Activated T-cell treated with anti-CD3 and anti-CD28 coated beads, Interleukin-2, amount 50 U/mL, for 72 hours (primary cell): ENCODE measurements around the gene CACNG3. TPM values are rescaled to one million over a fixed set of nuclear protein-coding genes. Genes with fewer than 3 reads are reported as not detected.
"Not testable (repeated sequence)": the region's sequence is repeated elsewhere in the genome, so short reads cannot be mapped to it uniquely, and the experiment has no call there.

Experiments used
- ATAC-seq, 2 donors: fragments of 150-1000 bp; cut with Tn5 transposase; replicated peaks in 1 of 2; 2 replicates each; pipeline ENCODE4 v1.10.0; 2021; ENCODE audit warnings: moderate library complexity in 2 of 2, mild to moderate bottlenecking in 1 of 2
- DNase-seq, 2 donors: peaks; one replicate each; pipeline ENCODE4 v3.0.0; 2021 to 2022; ENCODE audit warnings: mixed read lengths in 1 of 2
- H3K27ac Mint-ChIP-seq: one replicate; pipeline ENCODE4 v1.8.0; 2022; ENCODE audit warnings: mild to moderate bottlenecking, moderate library complexity, mixed read lengths
- H3K27me3 Mint-ChIP-seq: one replicate; pipeline ENCODE4 v1.8.0; 2022; ENCODE audit warnings: low read depth, mixed read lengths
- H3K36me3 Mint-ChIP-seq, 2 donors: one replicate each; pipeline ENCODE4 v1.8.0; 2022; ENCODE audit warnings: mixed read lengths in 2 of 2, mild to moderate bottlenecking in 1 of 2; ENCODE audit not compliant: insufficient read depth in 2 of 2
- H3K4me1 Mint-ChIP-seq: one replicate; pipeline ENCODE4 v1.8.0; 2022; ENCODE audit warnings: low read depth, mixed read lengths
- H3K4me3 Mint-ChIP-seq, 2 donors: one replicate each; pipeline ENCODE4 v1.8.0; 2022; ENCODE audit warnings: mild to moderate bottlenecking in 2 of 2, mixed read lengths in 2 of 2, moderate library complexity in 2 of 2
- H3K9me3 Mint-ChIP-seq, 2 donors: one replicate each; pipeline ENCODE4 v1.8.0; 2022; ENCODE audit warnings: mixed read lengths in 2 of 2
- total RNA-seq, 2 donors: library from RNA; stranded (reverse); gene quantifications; one replicate each; pipeline ENCODE4 v1.2.3, GENCODE V29; 2022

CACNG3 gene
- total RNA-seq, 2 donors from 2014 or later = not detected

DNA sequence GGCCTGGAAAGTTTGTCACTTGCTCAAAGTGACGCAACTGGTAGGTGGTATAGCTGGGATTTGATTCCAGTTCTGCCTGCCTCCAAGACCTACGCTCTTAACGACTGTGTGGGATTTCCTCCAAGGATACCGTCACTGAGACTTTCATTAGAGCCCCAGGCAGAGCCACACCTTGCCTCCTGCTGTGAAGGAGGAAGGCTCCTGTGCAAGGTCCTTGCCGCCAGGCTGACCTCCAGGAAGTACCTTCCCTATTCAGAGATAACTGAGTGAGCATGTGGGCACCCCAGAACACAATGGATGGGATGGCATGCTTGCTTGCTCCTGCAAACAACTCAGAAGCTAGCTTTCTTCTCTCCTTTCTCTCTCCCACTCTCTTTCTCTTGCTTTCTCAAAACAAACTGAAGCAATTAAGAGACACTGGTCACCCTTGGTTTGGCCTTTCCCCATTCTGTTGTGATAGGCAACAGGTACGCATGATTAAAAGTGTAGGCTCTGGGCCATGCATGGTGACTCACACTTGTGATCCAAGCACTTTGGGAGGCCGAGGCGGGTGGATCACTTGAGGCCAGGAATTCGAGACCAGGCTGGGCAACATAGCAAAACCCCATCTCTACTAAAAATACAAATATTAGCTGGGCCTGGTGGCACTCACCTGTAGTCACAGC, 30.7 kb downstream of the CACNG3 start:
- Mint-ChIP-seq H3K36me3 (no peaks in the 10 kb centered on the region), H3K27ac (no peak overlapping the region), H3K4me3 (no peak overlapping the region), H3K27me3 (peaks cover 26% of the 10 kb centered on the region), H3K4me1 (no peaks in the 10 kb centered on the region), H3K9me3 (no peaks in the 10 kb centered on the region)
- ATAC-seq (no peak), DNase-seq (no peak)

DNA sequence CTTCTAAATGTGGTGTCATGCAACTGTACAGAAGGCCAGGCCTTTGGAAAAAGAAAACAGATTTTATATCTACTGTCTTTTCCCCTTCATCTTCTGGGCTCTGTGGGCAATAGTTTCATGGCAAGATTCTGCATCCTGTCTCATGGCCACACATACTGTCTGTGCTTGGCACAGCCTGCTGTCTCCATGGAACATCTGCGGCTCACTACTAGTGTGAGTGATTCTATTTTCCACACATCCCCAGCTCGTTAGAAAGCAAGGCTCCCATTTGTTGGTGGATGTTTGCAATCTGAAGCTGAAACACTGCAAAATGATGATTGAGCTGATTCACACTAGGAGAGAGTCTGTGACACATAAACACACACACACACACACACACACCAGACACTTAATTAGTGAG, 32.4 kb downstream of the CACNG3 start:
- Mint-ChIP-seq H3K4me3 (no peak overlapping the region), H3K4me1 (no peaks in the 10 kb centered on the region), H3K36me3 (no peaks in the 10 kb centered on the region), H3K9me3 (no peaks in the 10 kb centered on the region), H3K27me3 (peaks cover 39% of the 10 kb centered on the region), H3K27ac (no peak overlapping the region)
- no peak for DNase-seq
- no peak for ATAC-seq

DNA sequence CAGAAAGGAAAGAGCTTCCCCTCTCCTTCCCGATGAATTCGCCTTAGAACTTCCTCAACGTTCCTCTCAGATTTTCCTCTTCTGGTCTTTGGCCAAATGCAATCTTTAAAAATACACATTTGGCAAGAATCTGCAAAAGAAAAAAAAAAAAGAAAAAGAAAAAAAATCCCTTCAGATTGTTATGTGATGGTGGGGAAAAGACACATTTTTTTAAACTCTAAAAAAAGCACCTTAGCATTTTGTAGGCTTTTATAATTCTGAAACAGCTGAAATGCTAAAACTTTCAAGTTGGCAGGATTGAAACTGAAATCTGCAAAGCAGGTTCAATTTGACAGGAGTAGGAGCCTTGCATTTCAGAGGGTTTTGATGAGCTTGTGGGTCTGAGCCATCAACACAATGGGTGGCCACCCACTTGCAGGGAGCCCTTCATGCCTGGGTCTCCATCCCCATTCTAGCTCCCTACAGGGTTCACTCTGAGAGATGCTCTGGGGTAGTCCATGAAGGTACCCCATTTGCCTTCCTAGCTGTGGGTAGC, 33.1 kb downstream of the CACNG3 start:
- Mint-ChIP-seq H3K27me3 (peaks cover 44% of the 10 kb centered on the region), H3K9me3 (no peaks in the 10 kb centered on the region), H3K36me3 (no peaks in the 10 kb centered on the region), H3K27ac (no peak overlapping the region), H3K4me1 (no peaks in the 10 kb centered on the region), H3K4me3 (no peak overlapping the region)
- DNase-seq (no peak), ATAC-seq (no peak)

DNA sequence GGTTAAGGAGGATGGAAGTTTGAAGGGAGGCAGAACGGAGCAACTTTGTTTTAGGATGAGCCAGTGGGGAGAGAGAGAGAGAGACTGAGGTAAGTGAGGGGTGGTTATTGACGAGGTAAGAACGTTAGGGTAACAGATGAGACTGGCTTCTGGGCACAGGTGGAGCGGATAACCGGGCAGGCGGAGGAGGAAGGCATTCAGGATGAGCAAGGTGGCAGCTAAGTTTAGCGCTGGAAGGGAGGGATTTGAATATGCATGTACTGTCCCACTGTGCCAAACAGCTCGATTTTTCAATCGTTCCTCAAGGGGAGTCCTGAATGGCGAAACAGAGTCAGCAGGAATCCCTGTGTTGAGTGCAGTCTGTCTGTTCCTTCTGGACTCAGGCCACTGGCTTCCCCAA, 35.8 kb downstream of the CACNG3 start:
- DNase-seq = no peak
- no peak overlapping the region for H3K27ac Mint-ChIP-seq
- H3K4me1 Mint-ChIP-seq = no peaks in the 10 kb centered on the region
- H3K4me3 Mint-ChIP-seq = no peak overlapping the region
- ATAC-seq = no peak
- H3K27me3 Mint-ChIP-seq = peaks cover 43% of the 10 kb centered on the region
- no peaks in the 10 kb centered on the region for H3K36me3 Mint-ChIP-seq
- no peaks in the 10 kb centered on the region for H3K9me3 Mint-ChIP-seq

DNA sequence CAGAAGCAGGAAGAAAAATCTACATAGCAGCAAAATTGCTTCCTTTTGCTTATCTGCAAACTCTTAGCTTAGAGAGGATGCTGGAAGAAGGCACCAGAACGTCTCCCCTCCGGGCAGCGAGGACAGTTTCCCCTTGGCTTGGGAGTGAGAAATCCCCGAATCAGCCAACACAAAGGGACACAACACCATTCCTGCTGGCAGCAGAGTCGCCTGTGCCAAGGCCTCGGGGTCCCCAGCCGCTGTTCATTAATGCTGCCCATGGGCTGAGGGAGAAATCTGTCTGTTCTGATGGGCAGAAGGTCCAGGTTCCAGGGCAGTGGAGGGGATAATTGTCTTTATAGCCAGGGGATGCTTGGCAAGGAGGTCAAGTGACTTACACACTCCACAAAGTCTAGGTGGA, 38.0 kb downstream of the CACNG3 start:
- ATAC-seq = no peak
- no peaks in the 10 kb centered on the region for H3K9me3 Mint-ChIP-seq
- peaks cover 43% of the 10 kb centered on the region for H3K27me3 Mint-ChIP-seq
- no peak overlapping the region for H3K4me3 Mint-ChIP-seq
- H3K4me1 Mint-ChIP-seq = no peaks in the 10 kb centered on the region
- H3K36me3 Mint-ChIP-seq = no peaks in the 10 kb centered on the region
- H3K27ac Mint-ChIP-seq = no peak overlapping the region
- no peak for DNase-seq

DNA sequence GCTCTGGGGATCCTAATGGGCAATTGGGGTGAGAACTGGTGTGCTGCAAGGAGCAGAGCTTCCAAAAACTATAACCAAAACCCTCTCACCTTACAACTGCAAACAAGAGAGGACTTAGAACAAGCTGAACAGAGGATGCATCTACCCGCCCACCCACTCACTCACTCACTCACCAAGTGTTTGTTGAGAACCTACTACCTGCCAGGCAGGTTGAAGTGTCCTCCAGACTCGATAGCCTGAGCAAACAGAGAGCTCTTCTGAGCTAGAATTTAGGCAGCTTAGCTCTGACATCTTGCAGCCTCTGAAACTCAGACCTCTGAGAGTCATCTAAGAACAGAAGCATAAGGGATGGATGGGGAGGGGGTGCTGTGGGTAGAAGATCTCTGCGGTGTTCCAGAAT, 41.2 kb downstream of the CACNG3 start:
- Mint-ChIP-seq H3K36me3 (no peaks in the 10 kb centered on the region), H3K27me3 (peaks cover 24% of the 10 kb centered on the region), H3K27ac (no peak overlapping the region), H3K9me3 (no peaks in the 10 kb centered on the region), H3K4me1 (no peaks in the 10 kb centered on the region), H3K4me3 (no peak overlapping the region)
- DNase-seq (no peak), ATAC-seq (no peak)

DNA sequence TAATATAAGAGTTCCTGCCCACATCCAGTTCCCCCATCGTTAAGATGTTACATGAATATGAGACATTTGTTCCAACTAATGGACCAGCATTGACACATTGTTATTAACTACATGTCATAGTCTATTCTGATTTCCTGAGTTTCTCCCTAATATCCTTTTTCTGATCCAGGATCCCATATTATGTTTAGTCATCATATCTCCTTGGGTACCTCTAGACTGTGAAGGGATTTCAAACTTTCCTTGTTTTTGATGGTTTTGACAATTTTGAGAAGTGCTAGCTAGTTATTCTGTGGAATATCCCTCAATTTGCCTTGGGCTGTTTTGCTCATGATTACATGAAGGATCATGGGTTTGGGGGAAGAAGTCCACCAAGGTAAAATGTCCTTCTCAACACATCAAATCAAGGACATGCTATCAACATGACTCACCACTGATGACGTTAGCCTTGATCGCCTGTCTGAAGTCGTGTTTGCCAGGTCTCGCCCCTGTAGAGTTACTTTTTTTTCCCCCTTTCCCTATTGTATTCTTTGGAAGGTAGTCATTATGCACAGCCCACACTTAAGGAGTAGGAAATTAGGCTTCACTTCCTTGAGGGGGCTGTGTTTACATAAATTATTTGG, 42.5 kb downstream of the CACNG3 start:
- Mint-ChIP-seq H3K27me3 (peaks cover 15% of the 10 kb centered on the region), H3K4me3 (no peak overlapping the region)
- ATAC-seq = no peak

DNA sequence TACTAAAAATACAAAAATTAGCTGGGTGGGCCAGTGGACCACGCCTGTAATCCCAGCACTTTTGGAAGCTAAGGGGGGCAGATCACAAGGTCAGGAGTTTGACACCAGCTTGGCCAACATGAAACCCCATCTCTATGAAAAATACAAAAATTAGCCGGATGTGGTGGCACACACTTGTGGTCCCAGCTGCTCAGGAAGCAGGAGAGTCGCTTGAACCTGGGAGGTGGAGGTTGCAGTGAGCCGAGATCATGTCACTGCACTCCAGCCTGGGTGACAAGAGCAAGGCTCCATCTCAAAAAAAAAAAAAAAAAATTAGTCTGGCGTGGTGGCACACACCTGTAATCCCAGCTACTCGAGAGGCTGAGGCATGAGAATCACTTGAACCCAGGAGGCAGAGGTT, 44.6 kb downstream of the CACNG3 start:
- H3K36me3 Mint-ChIP-seq, H3K4me3 Mint-ChIP-seq, DNase-seq, H3K27me3 Mint-ChIP-seq, H3K9me3 Mint-ChIP-seq, H3K4me1 Mint-ChIP-seq, ATAC-seq, H3K27ac Mint-ChIP-seq: not testable (repeated sequence)

More for the DNA sequence above, 42.5 kb downstream of the CACNG3 start:
- no peaks in the 10 kb centered on the region for H3K9me3 Mint-ChIP-seq
- no peaks in the 10 kb centered on the region for H3K4me1 Mint-ChIP-seq
- DNase-seq = no peak
- no peaks in the 10 kb centered on the region for H3K36me3 Mint-ChIP-seq
- no peak overlapping the region for H3K27ac Mint-ChIP-seq

DNA sequence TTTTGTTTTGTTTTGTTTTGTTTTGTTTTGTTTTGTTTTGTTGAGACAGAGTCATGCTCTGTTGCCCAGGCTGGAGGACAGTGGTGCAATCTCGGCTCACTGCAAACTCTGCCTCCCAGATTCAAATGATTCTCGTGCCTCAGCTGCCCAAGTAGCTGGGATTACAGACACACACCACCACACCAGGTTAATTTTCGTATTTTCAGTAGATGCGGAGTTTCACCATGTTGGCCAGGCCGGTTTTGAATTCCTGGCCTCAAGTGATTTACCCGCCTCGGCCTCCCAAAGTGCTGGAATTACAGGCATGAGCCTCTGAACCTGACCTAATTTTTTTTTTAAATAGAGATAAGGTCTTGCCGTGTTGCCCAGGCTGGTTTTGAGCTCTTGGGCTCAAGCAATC, 46.5 kb downstream of the CACNG3 start:
- DNase-seq (no peak), ATAC-seq (no peak)
- Mint-ChIP-seq H3K27ac (no peak overlapping the region), H3K36me3 (no peaks in the 10 kb centered on the region), H3K27me3 (peaks cover 9% of the 10 kb centered on the region), H3K9me3 (no peaks in the 10 kb centered on the region), H3K4me3 (no peak overlapping the region), H3K4me1 (no peaks in the 10 kb centered on the region)

DNA sequence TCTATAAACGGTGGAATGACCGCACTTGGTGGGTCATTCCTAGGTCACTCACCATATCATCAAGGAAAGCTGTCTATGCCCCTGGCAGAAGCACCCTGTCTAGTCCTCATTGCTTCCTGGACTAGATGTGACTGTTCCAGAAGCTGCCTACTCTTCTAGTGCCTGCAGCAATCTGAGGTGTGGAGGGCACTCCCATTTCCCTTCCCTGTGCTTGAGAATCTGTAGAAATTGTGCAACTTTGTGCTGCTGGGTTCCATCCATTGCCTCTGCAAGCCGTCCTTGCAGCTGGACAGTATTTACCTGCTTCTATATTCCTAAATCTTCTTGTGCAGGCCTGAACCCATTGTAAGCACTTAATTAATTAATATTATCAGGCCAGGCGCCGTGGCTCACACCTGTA, 52.1 kb downstream of the CACNG3 start:
- Mint-ChIP-seq H3K27ac (no peak overlapping the region), H3K4me1 (no peaks in the 10 kb centered on the region), H3K9me3 (peaks cover 0 to 1% of the 10 kb centered on the region in 2 donors), H3K27me3 (peaks cover 26% of the 10 kb centered on the region), H3K36me3 (no peaks in the 10 kb centered on the region), H3K4me3 (no peak overlapping the region)
- ATAC-seq (no peak), DNase-seq (no peak)

DNA sequence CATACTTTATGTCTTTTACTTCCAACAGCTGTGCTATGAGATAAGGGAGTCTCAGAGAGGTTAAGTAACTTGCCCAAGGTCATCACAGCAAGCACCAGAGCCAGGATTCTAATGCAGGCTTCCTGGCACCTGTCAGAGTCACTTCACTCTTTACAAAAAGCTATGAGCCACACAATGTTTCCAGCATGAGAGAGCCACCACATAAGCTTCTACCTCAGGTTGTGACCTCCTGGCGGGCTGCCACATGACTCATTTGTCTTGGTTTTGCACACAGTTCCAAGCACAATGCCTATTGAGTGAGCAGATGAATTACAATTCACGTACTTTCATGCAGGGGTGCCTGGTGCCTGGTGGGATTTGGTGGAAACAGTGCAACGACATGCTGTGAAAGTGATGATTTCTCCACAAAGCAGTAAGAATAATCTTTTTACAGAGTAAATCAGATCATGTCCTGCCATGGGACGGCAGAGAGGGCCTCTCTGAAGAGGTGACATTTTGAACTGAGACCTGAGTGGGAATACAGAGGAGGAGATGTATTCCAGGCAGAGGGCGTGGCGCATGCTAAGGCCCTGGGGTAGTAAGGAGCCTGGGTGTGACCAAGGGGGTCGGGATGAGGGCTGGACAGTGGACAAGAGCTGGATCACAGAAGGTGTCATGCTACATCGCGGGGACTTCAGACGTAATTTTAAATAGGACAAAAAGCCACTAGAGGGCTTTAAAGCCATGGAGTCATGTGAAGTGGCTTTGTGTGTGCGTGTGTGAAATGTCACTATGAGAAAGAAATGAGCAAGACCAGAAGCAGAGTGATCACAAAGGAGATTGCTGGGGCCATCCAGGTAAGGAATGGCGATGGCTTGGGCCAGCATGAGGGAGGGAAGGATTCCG, 53.4 kb downstream of the CACNG3 start:
- Mint-ChIP-seq H3K4me3 (peak overlapping the region in 1 of 2 donors; percentile 26), H3K27ac (no peak overlapping the region), H3K4me1 (no peaks in the 10 kb centered on the region), H3K27me3 (peaks cover 26% of the 10 kb centered on the region), H3K36me3 (no peaks in the 10 kb centered on the region), H3K9me3 (peaks cover 0 to 1% of the 10 kb centered on the region in 2 donors)
- DNase-seq (peak; percentile 48 to 79), ATAC-seq (peak; percentile 39 to 92)

DNA sequence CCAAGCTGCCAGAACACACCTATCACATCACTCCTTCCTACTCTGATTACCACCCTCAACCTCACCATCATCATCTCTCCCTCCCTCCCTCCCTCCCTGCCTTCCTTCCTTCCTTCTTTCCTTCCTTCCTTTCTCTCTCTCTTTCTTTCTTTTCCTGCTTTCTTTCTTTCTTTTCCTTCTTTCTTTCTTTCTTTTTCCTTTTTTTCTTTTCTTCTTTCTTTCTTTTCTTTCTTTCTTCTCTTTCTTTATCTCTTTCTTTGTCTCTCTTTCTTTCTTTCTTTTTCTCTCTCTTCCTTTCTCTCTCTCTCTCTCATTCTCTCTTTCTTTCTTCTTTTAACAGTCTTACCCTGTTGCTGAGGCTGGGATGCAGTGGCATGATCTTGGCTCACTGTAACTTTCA, 59.2 kb downstream of the CACNG3 start:
- Mint-ChIP-seq H3K36me3 (no peaks in the 10 kb centered on the region), H3K27ac (no peak overlapping the region), H3K4me1 (no peaks in the 10 kb centered on the region), H3K27me3 (peaks cover 28% of the 10 kb centered on the region), H3K9me3 (no peaks in the 10 kb centered on the region), H3K4me3 (no peak overlapping the region)
- DNase-seq (no peak), ATAC-seq (no peak)

DNA sequence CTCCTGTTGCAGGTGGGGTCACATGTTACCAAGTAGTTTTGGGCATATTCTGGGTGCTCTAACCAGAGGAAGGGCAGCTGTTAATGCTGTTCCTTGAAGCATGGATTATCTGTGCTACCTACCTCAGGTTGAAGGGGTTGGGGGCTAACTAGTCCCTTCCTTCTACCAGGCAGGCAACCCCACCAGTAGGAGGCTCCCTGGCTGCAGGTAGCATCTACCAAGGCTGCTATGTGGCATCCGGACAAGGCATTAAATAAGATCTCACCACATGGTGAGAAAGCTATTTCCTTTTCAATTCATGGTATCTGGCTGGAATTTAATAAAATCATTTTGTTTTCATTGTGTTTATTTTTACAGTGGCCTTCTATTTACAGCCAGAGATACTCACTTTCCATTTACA, 62.5 kb downstream of the CACNG3 start:
- no peaks in the 10 kb centered on the region for H3K4me1 Mint-ChIP-seq
- no peak overlapping the region for H3K4me3 Mint-ChIP-seq
- H3K27ac Mint-ChIP-seq = no peak overlapping the region
- H3K27me3 Mint-ChIP-seq = peaks cover 32% of the 10 kb centered on the region
- ATAC-seq (no peak), DNase-seq (no peak)
- no peaks in the 10 kb centered on the region for H3K36me3 Mint-ChIP-seq
- H3K9me3 Mint-ChIP-seq = no peaks in the 10 kb centered on the region
